ENCODE data around the gene AFF3. TPM values are rescaled to one million over a fixed set of nuclear protein-coding genes. Genes with fewer than 3 reads are reported as not detected.

The AFF3 gene
- total and polyA plus RNA-seq, 10 of the 15 experiments (the other 5 are each of a cell fraction or from before 2014, with no cell fraction given) = 0.26 to 5.5 (median 3.0) TPM

- H3K79me2 ChIP-seq (ENCODE audit: control insufficient read depth, insufficient read depth, low read length) = no peaks in the 10 kb centered on the region
- ChIA-PET RAD21 (ENCODE audit: unreplicated experiment) (no interaction called here), CTCF (no interaction called here), POLR2A (no interaction called here), SMC1A (ENCODE audit: uncharacterized antibody, unreplicated experiment) (no interaction called here)
- BruUV-seq (replicated peaks) = no TSS peak
- FAIRE-seq (no peak), ATAC-seq (no peak), DNase-seq (ENCODE audit: low read depth, low spot score) (no peak)
- no peak overlapping the region for H3K9ac ChIP-seq (ENCODE audit: control insufficient read depth, insufficient read depth, low read length)
- H3K4me1 ChIP-seq (ENCODE audit: control insufficient read depth, insufficient read depth, low read length) = no peaks in the 10 kb centered on the region
- H3K27me3 ChIP-seq (replicated peaks in 1 of 2; ENCODE audit: control insufficient read depth in 2 of 2, insufficient read depth in 2 of 2, low read length in 1 of 2) = no peaks in the 10 kb centered on the region; a peak in 2 of 4 replicates
- H2AFZ ChIP-seq (ENCODE audit: control insufficient read depth, low read depth, low read length) = no peak overlapping the region
- 0 out of 2 replicates have a peak, but pooled peaks have one; percentile 50 for TF ChIP-seq CBX5 (IDR thresholded peaks at IDR 0.05; ENCODE audit: low read depth)
- TF ChIP-seq, protein P1, sequence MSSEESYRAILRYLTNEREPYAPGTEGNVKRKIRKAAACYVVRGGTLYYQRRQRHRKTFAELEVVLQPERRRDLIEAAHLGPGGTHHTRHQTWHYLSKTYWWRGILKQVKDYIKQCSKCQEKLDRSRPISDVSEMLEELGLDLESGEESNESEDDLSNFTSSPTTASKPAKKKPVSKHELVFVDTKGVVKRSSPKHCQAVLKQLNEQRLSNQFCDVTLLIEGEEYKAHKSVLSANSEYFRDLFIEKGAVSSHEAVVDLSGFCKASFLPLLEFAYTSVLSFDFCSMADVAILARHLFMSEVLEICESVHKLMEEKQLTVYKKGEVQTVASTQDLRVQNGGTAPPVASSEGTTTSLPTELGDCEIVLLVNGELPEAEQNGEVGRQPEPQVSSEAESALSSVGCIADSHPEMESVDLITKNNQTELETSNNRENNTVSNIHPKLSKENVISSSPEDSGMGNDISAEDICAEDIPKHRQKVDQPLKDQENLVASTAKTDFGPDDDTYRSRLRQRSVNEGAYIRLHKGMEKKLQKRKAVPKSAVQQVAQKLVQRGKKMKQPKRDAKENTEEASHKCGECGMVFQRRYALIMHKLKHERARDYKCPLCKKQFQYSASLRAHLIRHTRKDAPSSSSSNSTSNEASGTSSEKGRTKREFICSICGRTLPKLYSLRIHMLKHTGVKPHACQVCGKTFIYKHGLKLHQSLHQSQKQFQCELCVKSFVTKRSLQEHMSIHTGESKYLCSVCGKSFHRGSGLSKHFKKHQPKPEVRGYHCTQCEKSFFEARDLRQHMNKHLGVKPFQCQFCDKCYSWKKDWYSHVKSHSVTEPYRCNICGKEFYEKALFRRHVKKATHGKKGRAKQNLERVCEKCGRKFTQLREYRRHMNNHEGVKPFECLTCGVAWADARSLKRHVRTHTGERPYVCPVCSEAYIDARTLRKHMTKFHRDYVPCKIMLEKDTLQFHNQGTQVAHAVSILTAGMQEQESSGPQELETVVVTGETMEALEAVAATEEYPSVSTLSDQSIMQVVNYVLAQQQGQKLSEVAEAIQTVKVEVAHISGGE (CRISPR knock-in tag; IDR thresholded peaks at IDR 0.05) = no peak
- in situ Hi-C loops (cut with MboI) = no loop called here
- no peak overlapping the region for H3K27ac ChIP-seq (ENCODE audit: control insufficient read depth, insufficient read depth)
- H3K9me3 ChIP-seq (replicated peaks; ENCODE audit: control insufficient read depth, insufficient read depth, low read length) = peaks cover 5% of the 10 kb centered on the region; the same call in 1 of the 3 replicates
- intact Hi-C loops (cut with micrococcal nuclease; ENCODE audit: unreplicated experiment) = no loop called here
- H3K4me2 ChIP-seq (ENCODE audit: control insufficient read depth, insufficient read depth) = no peak overlapping the region
- H3K36me3 ChIP-seq (ENCODE audit: control insufficient read depth in 2 of 2, insufficient read depth in 2 of 2, low read length in 1 of 2) = no peaks in the 10 kb centered on the region
- H4K20me1 ChIP-seq (ENCODE audit: control insufficient read depth, insufficient read depth) = no peaks in the 10 kb centered on the region
- H3K4me3 ChIP-seq = no peak overlapping the region
These were observed 21.2 kb upstream of the AFF3 start for GRCh38 chr2:100163605-100164004.

- CTCF ChIA-PET = interaction anchor here (0.6 kb wide), 1 partner anchor 16 kb away, joined by 3 read pairs; no protein-coding TSS in a partner anchor
These were observed 19.7 kb upstream of the AFF3 start for GRCh38 chr2:100161945-100162620.

More at GRCh38 chr2:100161945-100162620, 19.7 kb upstream of the AFF3 start:
- H3K27ac ChIP-seq (ENCODE audit: control insufficient read depth, insufficient read depth) = no peak overlapping the region
- H3K4me1 ChIP-seq (ENCODE audit: control insufficient read depth, insufficient read depth, low read length) = no peaks in the 10 kb centered on the region
- no peak overlapping the region for H3K9ac ChIP-seq (ENCODE audit: control insufficient read depth, insufficient read depth, low read length)
- H3K27me3 ChIP-seq (replicated peaks in 1 of 2; ENCODE audit: control insufficient read depth in 2 of 2, insufficient read depth in 2 of 2, low read length in 1 of 2) = no peaks in the 10 kb centered on the region; a peak in 1 of 4 replicates
- TF ChIP-seq BRCA1 (IDR thresholded peaks at IDR 0.05; ENCODE audit: low read depth, low read length) = no peak
- TF ChIP-seq GABPA (IDR thresholded peaks at IDR 0.05; ENCODE audit: low read depth) = no peak
- TF ChIP-seq NFYA (IDR thresholded peaks at IDR 0.05; ENCODE audit: borderline replicate concordance, low read depth, low read length) = no peak
- no peak for TF ChIP-seq KLF5 (IDR thresholded peaks at IDR 0.05; ENCODE audit: partially characterized antibody)
- intact Hi-C loops (cut with micrococcal nuclease; ENCODE audit: unreplicated experiment) = no loop called here
- H3K9me3 ChIP-seq (replicated peaks; ENCODE audit: control insufficient read depth, insufficient read depth, low read length) = peaks cover 10% of the 10 kb centered on the region; the same call in 2 of the 3 replicates
- ChIA-PET RAD21 (ENCODE audit: unreplicated experiment) (no interaction called here), POLR2A (no interaction called here), SMC1A (ENCODE audit: uncharacterized antibody, unreplicated experiment) (no interaction called here)
- BruUV-seq (replicated peaks) = no TSS peak
- no peak overlapping the region for H3K4me3 ChIP-seq
- H3K4me2 ChIP-seq (ENCODE audit: control insufficient read depth, insufficient read depth) = no peak overlapping the region
- H4K20me1 ChIP-seq (ENCODE audit: control insufficient read depth, insufficient read depth) = no peaks in the 10 kb centered on the region
- ATAC-seq (no peak), DNase-seq (ENCODE audit: low read depth, low spot score) (no peak), FAIRE-seq (no peak)
- H3K36me3 ChIP-seq (ENCODE audit: control insufficient read depth in 2 of 2, insufficient read depth in 2 of 2, low read length in 1 of 2) = no peaks in the 10 kb centered on the region
- H2AFZ ChIP-seq (ENCODE audit: control insufficient read depth, low read depth, low read length) = no peak overlapping the region
- no peaks in the 10 kb centered on the region for H3K79me2 ChIP-seq (ENCODE audit: control insufficient read depth, insufficient read depth, low read length)
- in situ Hi-C loops (cut with MboI) = no loop called here

All from GM12878 (cell line).